Measurements from ENCODE around the gene MARCHF2. TPM values are rescaled to one million over a fixed set of nuclear protein-coding genes. Genes with fewer than 3 reads are reported as not detected.

The MARCHF2 gene
- polyA plus RNA-seq, 4 donors = 8.3 to 30.0 (median 24.4) TPM

DNA sequence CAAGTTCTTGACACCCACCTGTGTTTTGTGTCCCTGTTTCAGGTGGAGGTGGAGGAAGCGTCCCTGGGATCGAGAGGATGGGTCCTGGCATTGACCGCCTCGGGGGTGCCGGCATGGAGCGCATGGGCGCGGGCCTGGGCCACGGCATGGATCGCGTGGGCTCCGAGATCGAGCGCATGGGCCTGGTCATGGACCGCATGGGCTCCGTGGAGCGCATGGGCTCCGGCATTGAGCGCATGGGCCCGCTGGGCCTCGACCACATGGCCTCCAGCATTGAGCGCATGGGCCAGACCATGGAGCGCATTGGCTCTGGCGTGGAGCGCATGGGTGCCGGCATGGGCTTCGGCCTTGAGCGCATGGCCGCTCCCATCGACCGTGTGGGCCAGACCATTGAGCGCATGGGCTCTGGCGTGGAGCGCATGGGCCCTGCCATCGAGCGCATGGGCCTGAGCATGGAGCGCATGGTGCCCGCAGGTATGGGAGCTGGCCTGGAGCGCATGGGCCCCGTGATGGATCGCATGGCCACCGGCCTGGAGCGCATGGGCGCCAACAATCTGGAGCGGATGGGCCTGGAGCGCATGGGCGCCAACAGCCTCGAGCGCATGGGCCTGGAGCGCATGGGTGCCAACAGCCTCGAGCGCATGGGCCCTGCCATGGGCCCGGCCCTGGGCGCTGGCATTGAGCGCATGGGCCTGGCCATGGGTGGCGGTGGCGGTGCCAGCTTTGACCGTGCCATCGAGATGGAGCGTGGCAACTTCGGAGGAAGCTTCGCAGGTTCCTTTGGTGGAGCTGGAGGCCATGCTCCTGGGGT, 72.7 kb downstream of the MARCHF2 start:
- H3K27me3 ChIP-seq (ENCODE audit: control insufficient read depth in 3 of 3, insufficient read depth in 3 of 3, low read length in 3 of 3) = no peaks in the 10 kb centered on the region
- H3K36me3 ChIP-seq (ENCODE audit: control insufficient read depth in 3 of 3, insufficient read depth in 2 of 3, low read depth in 1 of 3, low read length in 3 of 3) = peaks cover 9 to 94% (median 34%) of the 10 kb centered on the region in 3 donors
- FAIRE-seq = no peak
- no peak for DNase-seq
- no peaks in the 10 kb centered on the region for H3K4me1 ChIP-seq (ENCODE audit: control insufficient read depth in 3 of 3, insufficient read depth in 2 of 3, low read depth in 1 of 3, low read length in 2 of 3)
- 97 to 98% (median 98%) methylated on average over 61 to 62 of the region's 62 CpGs for WGBS, 3 donors
- no peak overlapping the region for H3K4me3 ChIP-seq (ENCODE audit: low read depth in 1 of 3, low read length in 3 of 3)
- no peak overlapping the region for H3K27ac ChIP-seq (ENCODE audit: low read depth in 1 of 3, low read length in 2 of 3)
- no peaks in the 10 kb centered on the region for H3K9me3 ChIP-seq (ENCODE audit: control insufficient read depth in 2 of 2, insufficient read depth in 1 of 2, low read depth in 1 of 2, low read length in 1 of 2)

DNA sequence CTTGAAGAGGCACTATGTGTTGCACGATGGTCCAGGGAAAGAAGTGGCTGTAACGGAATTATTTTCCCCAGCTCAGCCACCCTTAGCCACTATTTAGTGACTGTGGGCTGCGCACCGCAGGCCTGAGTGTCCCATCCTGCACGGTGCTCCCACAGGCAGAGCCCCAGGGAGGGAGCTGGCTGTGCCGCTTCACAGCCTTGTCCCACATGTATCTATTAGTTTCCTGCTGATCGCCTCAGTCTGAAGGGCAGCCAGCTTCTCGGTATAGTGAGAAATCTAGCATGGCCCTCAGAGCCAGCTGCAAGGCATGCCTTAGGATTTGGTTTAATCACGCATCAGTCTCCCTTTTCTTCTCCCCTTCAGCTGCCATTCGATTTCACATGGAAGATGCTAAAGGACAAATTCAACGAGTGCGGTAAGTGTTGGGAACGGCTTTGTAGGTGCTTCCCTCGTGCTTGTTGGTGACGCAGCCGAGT, 73.6 kb downstream of the MARCHF2 start:
- WGBS, 3 donors = 89 to 95% (median 89%) methylated on average over 16 of the region's 16 CpGs
- H3K27me3 ChIP-seq (ENCODE audit: control insufficient read depth in 3 of 3, insufficient read depth in 3 of 3, low read length in 3 of 3) = no peaks in the 10 kb centered on the region
- peak overlapping the region in 1 of 3 donors; percentile 60 for H3K27ac ChIP-seq (ENCODE audit: low read depth in 1 of 3, low read length in 2 of 3)
- H3K4me1 ChIP-seq (ENCODE audit: control insufficient read depth in 3 of 3, insufficient read depth in 2 of 3, low read depth in 1 of 3, low read length in 2 of 3) = no peaks in the 10 kb centered on the region
- H3K4me3 ChIP-seq (ENCODE audit: low read depth in 1 of 3, low read length in 3 of 3) = no peak overlapping the region
- no peak for FAIRE-seq
- peaks cover 8 to 88% (median 32%) of the 10 kb centered on the region in 3 donors for H3K36me3 ChIP-seq (ENCODE audit: control insufficient read depth in 3 of 3, insufficient read depth in 2 of 3, low read depth in 1 of 3, low read length in 3 of 3)
- no peaks in the 10 kb centered on the region for H3K9me3 ChIP-seq (ENCODE audit: control insufficient read depth in 2 of 2, insufficient read depth in 1 of 2, low read depth in 1 of 2, low read length in 1 of 2)
- DNase-seq = no peak

DNA sequence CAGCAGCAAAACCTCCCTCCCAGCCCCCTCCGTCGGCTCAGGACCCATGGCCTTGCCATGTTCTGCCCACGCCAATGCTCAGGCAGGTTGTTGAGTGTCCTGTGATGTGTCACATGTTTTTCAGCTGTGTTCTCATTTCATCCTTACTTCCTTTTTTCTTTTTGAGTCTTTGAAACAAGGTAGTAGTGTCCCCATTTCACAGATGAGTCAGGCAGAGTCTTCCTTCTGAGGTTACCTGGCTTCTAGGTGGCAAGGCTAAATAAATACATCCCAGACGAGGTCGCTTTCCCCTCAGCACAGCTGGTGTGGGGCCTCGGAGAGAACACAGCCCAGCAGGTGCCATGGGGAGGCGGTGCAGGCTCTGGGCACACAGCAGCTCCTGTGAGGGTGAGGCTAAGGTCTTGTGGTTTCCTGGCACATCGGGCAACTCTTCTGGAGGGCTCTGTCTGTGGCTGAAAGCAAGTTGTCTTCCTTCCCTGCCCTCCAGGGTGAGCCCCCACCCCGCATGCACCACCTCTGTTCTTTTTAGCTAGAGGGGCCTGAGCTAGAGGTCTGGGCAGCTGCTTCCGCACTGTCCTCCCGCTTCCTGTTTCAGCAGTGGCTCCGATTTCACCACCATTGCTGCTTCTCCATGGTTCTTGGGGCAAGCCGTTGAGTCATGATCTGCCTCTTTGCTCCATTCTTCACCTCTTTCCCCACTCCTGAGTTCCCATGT, 74.2 kb downstream of the MARCHF2 start:
- no peak for FAIRE-seq
- H3K9me3 ChIP-seq (ENCODE audit: control insufficient read depth in 2 of 2, insufficient read depth in 1 of 2, low read depth in 1 of 2, low read length in 1 of 2) = no peaks in the 10 kb centered on the region
- no peak overlapping the region for H3K4me3 ChIP-seq (ENCODE audit: low read depth in 1 of 3, low read length in 3 of 3)
- 66 to 80% (median 74%) methylated on average over 13 of the region's 13 CpGs for WGBS, 3 donors
- no peaks in the 10 kb centered on the region for H3K4me1 ChIP-seq (ENCODE audit: control insufficient read depth in 3 of 3, insufficient read depth in 2 of 3, low read depth in 1 of 3, low read length in 2 of 3)
- peaks cover 6 to 82% (median 31%) of the 10 kb centered on the region in 3 donors for H3K36me3 ChIP-seq (ENCODE audit: control insufficient read depth in 3 of 3, insufficient read depth in 2 of 3, low read depth in 1 of 3, low read length in 3 of 3)
- DNase-seq = no peak
- peak overlapping the region in 1 of 3 donors; percentile 60 for H3K27ac ChIP-seq (ENCODE audit: low read depth in 1 of 3, low read length in 2 of 3)
- H3K27me3 ChIP-seq (ENCODE audit: control insufficient read depth in 3 of 3, insufficient read depth in 3 of 3, low read length in 3 of 3) = no peaks in the 10 kb centered on the region

DNA sequence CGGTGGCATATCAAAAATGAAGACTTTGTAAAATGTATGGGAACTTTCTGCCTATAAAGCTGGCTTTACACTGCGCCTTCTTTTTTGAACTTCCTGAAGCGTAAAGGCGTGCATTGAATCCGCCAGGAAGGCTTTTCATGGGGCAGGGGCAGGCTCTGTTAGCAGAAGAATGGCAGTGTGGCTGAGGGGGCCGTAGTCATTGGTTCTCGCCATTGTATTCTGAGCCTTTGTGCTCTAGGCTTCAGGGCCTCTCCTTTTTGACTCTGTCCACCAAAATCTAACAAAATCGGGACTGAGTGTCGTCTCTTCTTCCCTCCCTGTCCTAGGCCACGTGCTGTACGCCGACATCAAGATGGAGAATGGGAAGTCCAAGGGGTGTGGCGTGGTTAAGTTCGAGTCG, 75.3 kb downstream of the MARCHF2 start:
- Histone ChIP-seq H3K27ac (ENCODE audit: low read depth in 1 of 3, low read length in 2 of 3) (no peak overlapping the region), H3K4me1 (ENCODE audit: control insufficient read depth in 3 of 3, insufficient read depth in 2 of 3, low read depth in 1 of 3, low read length in 2 of 3) (no peaks in the 10 kb centered on the region), H3K9me3 (ENCODE audit: control insufficient read depth in 2 of 2, insufficient read depth in 1 of 2, low read depth in 1 of 2, low read length in 1 of 2) (no peaks in the 10 kb centered on the region), H3K27me3 (ENCODE audit: control insufficient read depth in 3 of 3, insufficient read depth in 3 of 3, low read length in 3 of 3) (no peaks in the 10 kb centered on the region), H3K36me3 (ENCODE audit: control insufficient read depth in 3 of 3, insufficient read depth in 2 of 3, low read depth in 1 of 3, low read length in 3 of 3) (peaks cover 3 to 76% (median 23%) of the 10 kb centered on the region in 3 donors), H3K4me3 (ENCODE audit: low read depth in 1 of 3, low read length in 3 of 3) (no peak overlapping the region)
- DNase-seq = no peak
- no peak for FAIRE-seq
- 82 to 83% (median 83%) methylated on average over 15 of the region's 15 CpGs for WGBS, 3 donors

Other genes starting within 250 kb of the MARCHF2 start
- gene CERS4, start 203.9 kb upstream of the MARCHF2 start, polyA plus RNA-seq = 100 to 1,000 TPM in 1 of 4 donors, 10 to 100 TPM in 1, 1 to 10 TPM in 1, under 1 TPM in 1; 0.89 to 127 (median 9.5) TPM
- gene CD320, start 104.9 kb upstream of the MARCHF2 start, polyA plus RNA-seq = 10 to 100 TPM in 3 of 4 donors, 1 to 10 TPM in 1; 9.8 to 64.7 (median 17.1) TPM
- gene NDUFA7, start 91.9 kb upstream of the MARCHF2 start, polyA plus RNA-seq = 100 to 1,000 TPM in 3 of 4 donors, 10 to 100 TPM in 1; 75.5 to 160 (median 137) TPM
- 1,000 to 10,000 TPM in 1 of 4 donors, 100 to 1,000 TPM in 3; 449 to 1,226 (median 874) TPM for gene RPS28, start 91.8 kb upstream of the MARCHF2 start, polyA plus RNA-seq
- gene KANK3, start 70.0 kb upstream of the MARCHF2 start, polyA plus RNA-seq = 10 to 100 TPM in 1 of 4 donors, 1 to 10 TPM in 3; 1.3 to 13.0 (median 4.2) TPM
- 10 to 100 TPM in 2 of 4 donors, 1 to 10 TPM in 2; 1.0 to 24.8 (median 8.7) TPM for gene ANGPTL4, start 49.1 kb upstream of the MARCHF2 start, polyA plus RNA-seq
- gene RAB11B, start 22.9 kb upstream of the MARCHF2 start, polyA plus RNA-seq = 100 to 1,000 TPM in 1 of 4 donors, 10 to 100 TPM in 3; 55.7 to 102 (median 72.2) TPM
- gene HNRNPM, start 31.7 kb downstream of the MARCHF2 start, polyA plus RNA-seq = 100 to 1,000 TPM in 2 of 4 donors, 10 to 100 TPM in 2; 98.6 to 225 (median 156) TPM
- gene PRAM1, start 89.3 kb downstream of the MARCHF2 start, polyA plus RNA-seq = 1 to 10 TPM in 1 of 4 donors, under 1 TPM in 3; 0.45 to 3.3 (median 0.75) TPM
- 10 to 100 TPM in 3 of 4 donors, 1 to 10 TPM in 1; 6.5 to 28.2 (median 17.3) TPM for gene ZNF414, start 100.9 kb downstream of the MARCHF2 start, polyA plus RNA-seq
- gene MYO1F, start 164.1 kb downstream of the MARCHF2 start, polyA plus RNA-seq = 10 to 100 TPM in 1 of 4 donors, 1 to 10 TPM in 3; 1.3 to 13.7 (median 6.0) TPM
- 10 to 100 TPM in 1 of 4 donors, 1 to 10 TPM in 2, not detected in 1; 1.9 to 11.1 (median 8.5) TPM for gene ADAMTS10, start 197.4 kb downstream of the MARCHF2 start, polyA plus RNA-seq
- not detected for gene NFILZ, start 217.3 kb downstream of the MARCHF2 start, polyA plus RNA-seq

All from small intestine (tissue), 7 donors.